SU-DHL-6 (cell line): Measurements from ENCODE around the gene RIMS4.

Source experiments
- H2AFZ ChIP-seq: fragments of 200-600 bp; sonication (generic); 2 replicates; pipeline ENCODE4 v1.6.1; 2014; ENCODE audit warnings: low read depth, mild to moderate bottlenecking, moderate library complexity, mixed read lengths, antibody characterized with exemption, low read length; ENCODE audit not compliant: severe bottlenecking
- H3F3A ChIP-seq: fragments of 200-600 bp; shearing (Covaris generic); 2 replicates; pipeline ENCODE4 v1.6.0; 2016; ENCODE audit warnings: antibody characterized with exemption, mild to moderate bottlenecking; ENCODE audit not compliant: insufficient read depth
- H3K27ac ChIP-seq: fragments of 200-600 bp; sonication (generic); 2 replicates; pipeline ENCODE4 v1.5.1; 2016; ENCODE audit warnings: low read depth, mild to moderate bottlenecking, low read length, moderate library complexity, mixed read lengths
- H3K27me3 ChIP-seq: fragments of 200-600 bp; sonication (generic), shearing (Covaris generic); 2 replicates; pipeline ENCODE4 v1.6.0; 2014; ENCODE audit warnings: mild to moderate bottlenecking, low read length
- H3K36me3 ChIP-seq: fragments of 200-600 bp; sonication (generic); 2 replicates; pipeline ENCODE4 v1.6.1; 2014; ENCODE audit warnings: mild to moderate bottlenecking, low read length, mixed read lengths
- H3K4me2 ChIP-seq: fragments of 300-600, 200-600 bp; shearing (Covaris generic), sonication (generic); 2 replicates; pipeline ENCODE4 v1.6.0; 2014; ENCODE audit warnings: low read length, low read depth, mild to moderate bottlenecking; ENCODE audit not compliant: poor library complexity, severe bottlenecking
- H3K4me3 ChIP-seq: fragments of 200-600 bp; sonication (generic); 2 replicates; pipeline ENCODE4 v1.5.1; 2014; ENCODE audit warnings: antibody characterized with exemption, low read length, mild to moderate bottlenecking, mixed read lengths; ENCODE audit not compliant: insufficient read depth, poor library complexity, severe bottlenecking
- H3K79me2 ChIP-seq: fragments of 200-600 bp; sonication (generic); 2 replicates; pipeline ENCODE4 v1.6.1; 2014; ENCODE audit warnings: mild to moderate bottlenecking, low read length, moderate library complexity; ENCODE audit not compliant: insufficient read depth
- H3K9ac ChIP-seq: fragments of 200-600 bp; sonication (generic); 2 replicates; pipeline ENCODE4 v1.7.0; 2014; ENCODE audit warnings: mild to moderate bottlenecking, low read length
- H3K9me2 ChIP-seq: fragments of 200-600 bp; sonication (generic); replicated peaks from 2 replicates; pipeline ENCODE4 v1.6.1; 2014; ENCODE audit warnings: low read length; ENCODE audit not compliant: insufficient read depth
- H3K9me3 ChIP-seq: fragments of 200-600 bp; sonication (generic); 2 replicates; pipeline ENCODE4 v1.6.1; 2014; ENCODE audit warnings: low read length, mixed read lengths; ENCODE audit not compliant: insufficient read depth
- H4K20me1 ChIP-seq: fragments of 200-600 bp; sonication (generic); 2 replicates; pipeline ENCODE4 v1.6.1; 2014; ENCODE audit warnings: low read depth, mild to moderate bottlenecking, antibody characterized with exemption, low read length, moderate library complexity, mixed read lengths
- EZH2phosphoT487 ChIP-seq: fragments of 200-600 bp; sonication (generic), shearing (Covaris generic); conservative IDR thresholded peaks from 2 replicates; pipeline ENCODE4 v1.6.1; 2018; ENCODE audit warnings: mild to moderate bottlenecking, antibody characterized with exemption, low read length, moderate library complexity, mixed read lengths
- TF ChIP-seq, protein P1 (sequence below): fragments of 200-600 bp; sonication (generic); IDR thresholded peaks from one replicate; pipeline ENCODE4 v1.5.1; 2017; ENCODE audit warnings: antibody characterized with exemption, mild to moderate bottlenecking, low read length, moderate library complexity; ENCODE audit not compliant: insufficient read depth, poor library complexity, severe bottlenecking

Gene RIMS4

DNA sequence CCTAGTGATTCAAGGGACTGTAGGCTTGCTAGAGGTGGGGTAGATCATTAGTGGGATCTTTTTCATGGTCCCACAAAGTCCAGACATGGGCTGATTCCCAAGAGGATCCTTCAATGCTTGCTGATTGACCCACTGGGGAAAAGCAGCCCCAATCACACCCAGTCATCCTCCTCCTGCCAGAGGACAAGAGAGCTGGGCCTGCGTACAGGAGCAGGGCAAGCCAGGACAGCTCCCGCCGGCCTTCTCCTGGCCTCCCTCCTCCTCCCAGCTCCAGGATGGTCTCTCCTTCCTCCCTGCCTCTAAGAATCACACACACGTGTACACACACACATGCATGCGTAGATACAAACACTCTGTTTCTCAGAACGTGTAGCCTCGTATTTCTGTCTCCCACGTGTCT lies 37.7 kb downstream of the RIMS4 start:
- H3F3A ChIP-seq = no peaks in the 10 kb centered on the region
- H3K4me2 ChIP-seq = no peak overlapping the region
- H3K27me3 ChIP-seq = no peaks in the 10 kb centered on the region
- no peaks in the 10 kb centered on the region for H3K9me2 ChIP-seq
- H2AFZ ChIP-seq = no peak overlapping the region
- H4K20me1 ChIP-seq = no peaks in the 10 kb centered on the region
- no peak overlapping the region for H3K27ac ChIP-seq
- H3K9me3 ChIP-seq = no peaks in the 10 kb centered on the region
- no peaks in the 10 kb centered on the region for H3K36me3 ChIP-seq
- H3K9ac ChIP-seq = no peak overlapping the region
- TF ChIP-seq, protein P1, sequence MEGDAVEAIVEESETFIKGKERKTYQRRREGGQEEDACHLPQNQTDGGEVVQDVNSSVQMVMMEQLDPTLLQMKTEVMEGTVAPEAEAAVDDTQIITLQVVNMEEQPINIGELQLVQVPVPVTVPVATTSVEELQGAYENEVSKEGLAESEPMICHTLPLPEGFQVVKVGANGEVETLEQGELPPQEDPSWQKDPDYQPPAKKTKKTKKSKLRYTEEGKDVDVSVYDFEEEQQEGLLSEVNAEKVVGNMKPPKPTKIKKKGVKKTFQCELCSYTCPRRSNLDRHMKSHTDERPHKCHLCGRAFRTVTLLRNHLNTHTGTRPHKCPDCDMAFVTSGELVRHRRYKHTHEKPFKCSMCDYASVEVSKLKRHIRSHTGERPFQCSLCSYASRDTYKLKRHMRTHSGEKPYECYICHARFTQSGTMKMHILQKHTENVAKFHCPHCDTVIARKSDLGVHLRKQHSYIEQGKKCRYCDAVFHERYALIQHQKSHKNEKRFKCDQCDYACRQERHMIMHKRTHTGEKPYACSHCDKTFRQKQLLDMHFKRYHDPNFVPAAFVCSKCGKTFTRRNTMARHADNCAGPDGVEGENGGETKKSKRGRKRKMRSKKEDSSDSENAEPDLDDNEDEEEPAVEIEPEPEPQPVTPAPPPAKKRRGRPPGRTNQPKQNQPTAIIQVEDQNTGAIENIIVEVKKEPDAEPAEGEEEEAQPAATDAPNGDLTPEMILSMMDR = no peak
- no peak for TF ChIP-seq EZH2phosphoT487
- H3K79me2 ChIP-seq = no peaks in the 10 kb centered on the region
- no peak overlapping the region for H3K4me3 ChIP-seq

DNA sequence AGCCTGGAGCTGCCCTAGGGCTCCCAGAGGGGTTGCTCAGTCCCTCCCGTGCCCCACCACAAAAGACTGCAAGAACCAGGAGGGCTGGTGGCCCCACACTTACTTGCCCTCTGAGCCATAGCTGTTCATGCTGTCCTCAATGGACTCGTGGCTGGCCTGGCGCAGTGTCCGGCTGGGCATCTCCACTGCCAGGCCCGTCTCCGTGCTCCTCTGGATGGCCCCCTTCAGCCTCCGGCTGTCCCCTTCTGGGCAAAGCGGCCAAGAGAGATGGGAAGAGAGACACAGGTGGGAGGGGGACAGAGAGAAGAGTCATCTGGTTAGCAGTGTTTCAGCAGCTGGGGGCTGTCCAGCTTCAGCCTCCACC lies 39.2 kb downstream of the RIMS4 start:
- no peaks in the 10 kb centered on the region for H4K20me1 ChIP-seq
- H3K27ac ChIP-seq = no peak overlapping the region
- TF ChIP-seq, protein P1 = no peak
- TF ChIP-seq EZH2phosphoT487 = no peak
- no peaks in the 10 kb centered on the region for H3K36me3 ChIP-seq
- no peak overlapping the region for H2AFZ ChIP-seq
- H3K27me3 ChIP-seq = no peaks in the 10 kb centered on the region
- H3K9me3 ChIP-seq = no peaks in the 10 kb centered on the region
- H3K9me2 ChIP-seq = no peaks in the 10 kb centered on the region
- no peak overlapping the region for H3K4me2 ChIP-seq
- H3K79me2 ChIP-seq = no peaks in the 10 kb centered on the region
- H3K4me3 ChIP-seq = no peak overlapping the region
- H3F3A ChIP-seq = no peaks in the 10 kb centered on the region
- no peak overlapping the region for H3K9ac ChIP-seq

- Histone ChIP-seq H3K9ac (no peak overlapping the region), H3K27me3 (no peaks in the 10 kb centered on the region), H3F3A (no peaks in the 10 kb centered on the region), H3K9me2 (no peaks in the 10 kb centered on the region), H2AFZ (no peak overlapping the region), H3K36me3 (no peaks in the 10 kb centered on the region), H3K4me3 (no peak overlapping the region), H3K9me3 (no peaks in the 10 kb centered on the region), H3K4me2 (no peak overlapping the region), H3K79me2 (no peaks in the 10 kb centered on the region), H4K20me1 (no peaks in the 10 kb centered on the region), H3K27ac (no peak overlapping the region)
- TF ChIP-seq EZH2phosphoT487 = no peak
Observed at GRCh38 chr20:44770484-44771171, 39.7 kb downstream of the RIMS4 start.

GRCh38 chr20:44769481-44769863 lies 40.9 kb downstream of the RIMS4 start:
- H3K4me2 ChIP-seq = no peak overlapping the region
- no peaks in the 10 kb centered on the region for H3K36me3 ChIP-seq
- no peak overlapping the region for H3K27ac ChIP-seq
- no peaks in the 10 kb centered on the region for H3K79me2 ChIP-seq
- H3K27me3 ChIP-seq = no peaks in the 10 kb centered on the region
- H3K9ac ChIP-seq = no peak overlapping the region
- H3K4me3 ChIP-seq = no peak overlapping the region
- H3K9me2 ChIP-seq = no peaks in the 10 kb centered on the region
- H3K9me3 ChIP-seq = no peaks in the 10 kb centered on the region
- TF ChIP-seq, protein P1 = no peak
- no peak for TF ChIP-seq EZH2phosphoT487
- no peak overlapping the region for H2AFZ ChIP-seq
- H4K20me1 ChIP-seq = no peaks in the 10 kb centered on the region
- no peaks in the 10 kb centered on the region for H3F3A ChIP-seq
